ENCODE data around the gene KAZN.

Gene KAZN

GRCh38 chr1:14761291-14762153 lies 163.0 kb downstream of the KAZN start:
- no peak for DNase-seq (ENCODE audit: insufficient read length, low spot score)
- FAIRE-seq, result no peak

- FAIRE-seq, result no peak
- DNase-seq (ENCODE audit: insufficient read length, low spot score), result no peak
Measured at GRCh38 chr1:14763977-14764376, 165.5 kb downstream of the KAZN start.

GRCh38 chr1:14765773-14766172 lies 167.3 kb downstream of the KAZN start:
- DNase-seq (ENCODE audit: insufficient read length, low spot score) (no peak), FAIRE-seq (no peak)

- DNase-seq (ENCODE audit: insufficient read length, low spot score), result no peak
Measured at GRCh38 chr1:14767075-14767474, 168.6 kb downstream of the KAZN start.

DNA sequence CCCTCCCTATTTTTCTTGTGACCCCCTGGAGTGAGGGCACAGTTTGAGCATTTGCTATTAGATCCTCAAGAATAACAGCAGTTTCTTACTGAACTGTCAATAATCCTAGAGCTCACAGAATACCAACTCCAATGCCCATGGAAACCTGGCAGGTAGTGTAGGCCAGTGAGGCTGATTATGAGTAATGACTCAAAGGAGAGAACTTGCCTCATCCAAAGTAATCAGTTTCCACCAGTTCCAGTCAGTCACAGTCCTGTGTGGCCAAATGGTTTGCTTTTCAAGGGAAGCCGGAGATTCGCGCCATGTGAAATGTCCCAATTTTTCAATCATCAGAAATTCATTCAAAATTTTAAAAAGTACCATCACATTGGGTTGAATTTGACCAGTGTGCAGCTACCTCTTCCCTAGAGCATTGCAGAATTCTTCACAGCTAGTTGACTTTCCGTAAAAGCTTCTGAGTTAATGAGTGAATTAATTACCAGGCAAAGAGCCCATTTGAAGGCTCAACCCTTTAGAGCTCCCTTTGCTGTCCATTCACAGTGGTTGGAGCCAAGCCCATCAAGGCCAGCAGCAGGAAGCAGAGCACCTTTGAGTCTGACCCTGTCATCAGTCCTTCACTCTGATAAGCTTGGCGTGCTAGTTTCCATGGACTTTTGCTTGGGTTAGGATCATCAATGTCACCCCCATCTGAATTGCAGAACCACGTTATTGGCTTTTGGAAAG lies 170.3 kb downstream of the KAZN start:
- FAIRE-seq (no peak), DNase-seq (ENCODE audit: insufficient read length, low spot score) (no peak)

More at GRCh38 chr1:14767075-14767474, 168.6 kb downstream of the KAZN start:
- no peak for FAIRE-seq

DNA sequence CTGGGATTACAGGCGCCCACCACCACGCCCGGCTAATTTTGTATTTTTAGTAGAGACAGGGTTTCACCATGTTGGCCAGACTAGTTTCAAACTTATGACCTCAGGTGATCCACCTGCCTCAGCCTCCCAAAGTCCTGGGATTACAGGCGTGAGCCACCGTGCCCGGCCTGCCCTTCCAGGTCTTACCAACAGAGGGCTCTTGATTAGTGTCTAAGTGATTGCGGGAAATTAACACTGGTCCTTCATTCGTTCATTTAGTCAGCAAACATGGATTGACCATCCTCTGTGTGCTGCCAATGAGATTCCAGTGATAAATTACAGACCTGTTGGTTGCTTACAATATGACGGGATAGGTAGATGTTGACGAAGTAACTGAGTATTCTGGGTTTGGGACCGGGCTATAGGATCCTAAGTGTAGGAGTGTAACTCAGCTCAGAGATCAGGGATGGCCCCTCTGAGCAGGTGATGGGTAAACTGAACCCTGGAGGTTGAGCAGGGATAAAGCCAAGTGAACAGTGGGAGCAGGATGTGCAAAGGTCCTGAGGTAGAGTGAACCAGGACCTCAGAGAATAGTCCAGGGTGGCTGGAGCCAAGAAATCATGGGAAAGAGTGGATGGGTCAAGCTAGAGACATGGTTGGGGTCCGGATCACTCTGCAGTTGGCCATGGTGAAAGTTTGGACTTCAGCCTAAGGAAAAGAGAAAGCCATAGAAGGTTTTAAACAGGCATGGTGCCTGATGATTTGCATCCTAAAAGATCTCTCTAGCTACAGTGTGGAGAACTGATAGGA lies 171.2 kb downstream of the KAZN start:
- FAIRE-seq, result no peak
- DNase-seq (ENCODE audit: insufficient read length, low spot score), result no peak

GRCh38 chr1:14773396-14774025 lies 175.0 kb downstream of the KAZN start:
- DNase-seq (ENCODE audit: insufficient read length, low spot score) (no peak), FAIRE-seq (no peak)

- FAIRE-seq (no peak), DNase-seq (ENCODE audit: insufficient read length, low spot score) (no peak)
Measured at GRCh38 chr1:14774225-14774624, 175.7 kb downstream of the KAZN start.

DNA sequence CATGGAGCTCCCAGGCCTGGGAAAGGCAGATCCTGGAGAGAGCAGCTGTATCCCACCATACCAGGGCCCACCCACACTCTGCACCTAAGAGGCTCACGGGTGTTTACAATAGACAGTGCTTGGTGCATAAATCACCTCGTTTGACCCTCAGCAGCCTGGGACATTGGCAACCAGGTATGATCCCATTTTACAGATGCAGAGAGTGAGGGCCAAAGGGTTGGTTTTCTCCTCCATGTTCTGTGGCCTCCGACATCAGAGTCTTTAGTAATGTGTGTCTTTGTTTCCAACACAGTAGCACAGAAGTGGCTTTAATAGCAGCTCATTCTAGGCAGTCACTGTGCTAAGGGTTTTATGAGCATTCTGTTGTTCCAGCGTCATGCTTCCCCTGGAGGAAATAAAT lies 176.5 kb downstream of the KAZN start:
- FAIRE-seq (no peak), DNase-seq (ENCODE audit: insufficient read length, low spot score) (no peak)

DNA sequence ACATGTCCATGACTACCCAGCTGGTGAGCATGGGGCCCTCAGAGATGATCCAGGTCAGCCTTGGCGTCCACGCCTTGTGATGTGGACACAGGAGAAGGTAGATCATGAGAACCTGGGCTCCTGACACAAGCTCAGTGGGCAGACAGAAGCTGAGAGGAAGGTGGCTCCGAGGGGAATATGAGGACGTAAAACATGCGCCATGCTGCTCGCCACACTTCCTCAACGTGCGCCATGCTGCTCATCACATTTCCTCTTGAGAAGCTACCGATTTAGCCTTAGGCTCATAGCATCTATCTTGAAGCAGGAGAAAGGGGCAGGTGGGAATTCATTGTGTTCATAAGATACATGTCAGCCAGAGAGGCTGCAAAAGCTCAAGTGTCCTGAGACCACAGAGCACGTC lies 176.9 kb downstream of the KAZN start:
- no peak for DNase-seq (ENCODE audit: insufficient read length, low spot score)
- FAIRE-seq, result no peak

DNA sequence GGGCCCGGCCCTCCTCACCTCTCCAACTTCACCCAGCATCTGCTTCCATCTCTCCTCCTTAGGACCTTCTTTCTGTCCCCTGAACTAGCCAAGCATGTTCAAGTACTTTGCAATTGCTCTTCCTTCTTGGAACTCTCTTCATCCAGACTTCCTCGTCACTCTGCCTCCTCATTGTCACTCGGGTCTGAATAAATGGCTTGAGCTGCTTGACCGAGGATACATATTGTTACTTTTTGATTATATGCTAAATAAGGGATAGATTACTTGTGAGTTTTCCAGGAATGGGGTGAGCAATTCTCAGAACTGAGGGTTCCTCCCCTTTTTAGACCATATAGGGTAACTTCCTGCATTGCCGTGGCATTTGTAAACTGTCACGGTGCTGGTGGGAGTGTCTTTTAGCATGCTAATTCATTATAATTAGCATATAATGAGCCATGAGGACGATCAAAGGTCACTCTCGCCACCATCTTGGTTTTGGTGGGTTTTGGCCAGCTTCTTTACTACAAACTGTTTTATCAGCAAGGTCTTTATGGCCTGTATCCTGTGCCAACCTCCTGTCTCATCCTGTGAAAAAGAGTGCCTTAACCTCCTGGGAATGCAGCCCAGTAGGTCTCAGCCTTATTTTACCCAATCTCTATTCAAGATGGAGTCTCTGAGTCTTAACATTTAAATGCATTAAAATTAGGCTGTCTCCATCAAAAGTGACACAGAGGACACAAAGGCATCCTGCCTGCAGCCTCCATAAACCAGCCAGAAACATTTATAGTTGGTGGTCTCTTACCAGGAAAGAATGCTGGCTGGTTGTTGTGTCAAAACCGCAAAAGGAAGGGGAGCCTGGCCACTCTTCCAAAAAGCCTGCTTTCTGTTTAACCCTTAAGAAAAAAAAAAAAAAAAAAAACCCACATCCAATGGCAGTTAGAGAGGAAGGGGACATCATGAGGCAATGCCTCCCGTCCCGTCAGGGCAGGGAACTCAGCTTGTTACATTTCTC lies 179.3 kb downstream of the KAZN start:
- FAIRE-seq, result no peak
- no peak for DNase-seq (ENCODE audit: insufficient read length, low spot score)

DNA sequence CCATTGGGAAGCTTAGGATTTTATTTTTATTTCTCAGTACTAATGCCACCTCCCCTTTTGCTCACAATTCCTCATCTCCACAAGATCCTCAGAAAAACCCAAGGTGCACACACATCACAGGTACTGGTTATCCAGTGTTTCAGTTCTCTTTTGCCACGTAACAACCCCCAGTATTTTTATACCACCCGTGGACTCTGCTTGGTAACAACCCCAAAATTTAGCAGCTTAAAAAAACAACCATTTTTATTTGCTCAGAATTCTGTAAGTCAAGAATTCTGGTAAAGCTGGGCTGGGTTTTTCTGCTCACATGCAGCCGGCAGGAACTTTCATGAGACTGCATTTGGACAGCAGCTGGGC lies 180.0 kb downstream of the KAZN start:
- no peak for DNase-seq (ENCODE audit: insufficient read length, low spot score)
- FAIRE-seq, result no peak

DNA sequence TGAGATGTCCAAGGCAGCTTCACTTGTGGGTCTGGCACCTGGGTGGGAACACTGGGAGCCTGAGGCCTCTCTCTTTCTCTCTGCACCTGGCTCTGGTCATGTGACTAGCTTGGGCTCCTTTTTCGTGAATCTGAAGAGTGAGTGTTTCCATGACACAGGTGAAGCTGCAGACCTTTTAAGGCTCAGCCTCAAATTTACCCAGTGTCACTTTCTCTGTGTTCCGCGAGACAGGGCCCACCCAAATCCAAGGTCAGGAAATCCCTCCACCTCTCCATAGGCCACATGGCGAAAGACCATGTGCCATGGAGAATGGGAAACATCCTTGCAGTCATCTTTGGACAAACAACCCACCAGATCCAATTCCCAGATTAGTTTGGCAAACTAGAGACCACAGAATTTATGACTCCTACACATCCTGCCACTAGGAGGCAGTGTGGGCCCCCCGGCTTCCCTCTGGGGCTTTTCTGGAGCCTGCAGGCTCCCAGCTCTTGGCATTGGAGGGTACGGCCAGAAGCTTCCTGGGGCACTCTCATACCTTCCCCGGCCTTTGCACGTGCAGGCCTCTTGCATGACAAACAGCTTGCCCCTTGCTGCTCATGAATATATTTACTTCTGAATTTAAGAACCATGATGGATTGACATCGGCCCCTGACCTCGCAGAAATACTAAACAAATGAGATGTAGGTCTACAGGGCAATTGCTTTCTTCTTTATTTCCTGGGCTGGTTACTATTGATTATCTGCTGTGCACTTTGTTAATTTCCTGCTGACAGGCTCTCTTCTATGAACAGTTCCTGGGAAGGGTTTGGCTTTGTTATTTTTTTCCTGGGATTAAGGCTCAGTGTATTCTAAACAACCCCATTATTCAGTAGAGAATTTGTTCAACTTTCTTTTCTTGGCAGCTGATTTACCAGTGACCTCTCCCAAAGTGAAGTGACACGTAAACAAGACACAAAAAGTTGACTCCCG lies 180.7 kb downstream of the KAZN start:
- DNase-seq (ENCODE audit: insufficient read length, low spot score) (peak; percentile 28), FAIRE-seq (no peak)

DNA sequence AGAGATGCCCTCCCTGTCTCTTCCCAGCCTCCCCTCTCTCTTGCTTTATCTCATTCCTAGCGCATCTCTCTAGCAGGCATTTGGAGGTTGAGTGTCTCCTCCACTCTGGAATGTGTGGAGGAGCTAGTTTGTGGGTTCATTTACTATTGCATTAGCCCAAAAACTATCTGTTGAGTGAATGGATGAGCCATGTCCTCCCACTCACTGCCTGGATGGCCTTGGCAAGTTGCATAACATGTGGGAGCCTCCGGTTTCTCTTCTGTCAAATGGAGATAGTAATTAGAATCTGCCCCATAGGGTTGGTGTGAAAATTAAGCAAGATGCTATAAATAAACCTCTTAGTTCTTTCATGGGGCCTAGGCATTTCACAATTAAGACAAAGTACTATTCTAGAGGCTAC lies 181.8 kb downstream of the KAZN start:
- DNase-seq (ENCODE audit: insufficient read length, low spot score), result no peak
- no peak for FAIRE-seq

GRCh38 chr1:14781811-14782210 lies 183.3 kb downstream of the KAZN start:
- DNase-seq (ENCODE audit: insufficient read length, low spot score), result no peak
- FAIRE-seq, result no peak

- FAIRE-seq (no peak), DNase-seq (ENCODE audit: insufficient read length, low spot score) (no peak)
Measured at GRCh38 chr1:14782741-14783591, 184.5 kb downstream of the KAZN start.

DNA sequence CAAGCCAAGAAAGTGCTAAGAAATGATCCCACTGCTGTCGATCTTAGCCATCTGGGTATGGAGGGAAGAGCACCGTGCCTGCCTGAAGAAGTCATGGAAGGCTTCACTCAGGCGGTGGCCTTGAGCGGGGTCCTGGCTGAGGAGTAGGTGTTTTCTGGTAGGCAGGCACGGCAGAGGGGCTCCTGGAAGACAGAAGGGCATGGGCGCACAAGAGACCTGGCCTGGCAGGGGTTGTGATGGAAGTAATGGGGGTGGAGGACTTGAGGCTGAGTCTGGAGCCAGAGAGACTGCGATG lies 185.1 kb downstream of the KAZN start:
- FAIRE-seq, result no peak
- no peak for DNase-seq (ENCODE audit: insufficient read length, low spot score)

All from GM19239 (cell line).